SK-N-SH (cell line): Measurements from ENCODE around the gene NDUFA12. TPM values are rescaled to one million over a fixed set of nuclear protein-coding genes. Genes with fewer than 3 reads are reported as not detected.

Source experiments
- CTCF ChIA-PET: fragments of 300-600, 350-600 bp; formaldehyde crosslinking; extraction: SDS; loops from one replicate; lab custom pipeline; 2021; lab: Yijun Ruan, JAX
- POLR2A ChIA-PET: fragments of 350-600 bp; sonication (Branson Sonifier 250); formaldehyde crosslinking; extraction: SDS; loops from one replicate; lab custom pipeline; 2020; ENCODE audit warnings: antibody characterized with exemption, inconsistent platforms; lab: Yijun Ruan, JAX
- DNase-seq: peaks from one replicate; pipeline ENCODE4 v3.0.0; 2012
- H2AFZ ChIP-seq: fragments of 200-600 bp; sonication (generic); 2 replicates; pipeline ENCODE4 v1.8.1; 2016; ENCODE audit warnings: antibody characterized with exemption, mild to moderate bottlenecking, low read depth
- H3F3A ChIP-seq: fragments of 200-600 bp; sonication (generic); replicated peaks from 2 replicates; pipeline ENCODE3; 2016; ENCODE audit warnings: antibody characterized with exemption, mild to moderate bottlenecking; ENCODE audit not compliant: insufficient read depth
- H3K27ac ChIP-seq, 2 experiments: fragments of 200-500 bp in 1 of 2; fragments of 200-600 bp in 1 of 2; sonication (Bioruptor generic) in 1 of 2; sonication (generic), shearing (Covaris generic) in 1 of 2; 2 replicates each; pipeline versions ENCODE4 v1.5.1 to v1.6.1; 2014 to 2016; ENCODE audit warnings: low read depth in 2 of 2, inconsistent platforms in 1 of 2, low read length in 1 of 2, mild to moderate bottlenecking in 1 of 2, mixed read lengths in 1 of 2
- H3K27me3 ChIP-seq: fragments of 200-600 bp; sonication (generic), shearing (Covaris generic); 2 replicates; pipeline ENCODE4 v1.6.1; 2016; ENCODE audit warnings: mixed run types; ENCODE audit not compliant: insufficient read depth
- H3K36me3 ChIP-seq, 2 experiments: fragments of 200-500 bp in 1 of 2; fragments of 200-600 bp in 1 of 2; sonication (Bioruptor generic) in 1 of 2; sonication (generic) in 1 of 2; replicated peaks in 1 of 2; 2 replicates each; pipeline versions ENCODE3 to v1.5.1; 2014 to 2016; ENCODE audit warnings: low read length in 1 of 2, mild to moderate bottlenecking in 1 of 2; ENCODE audit not compliant: insufficient read depth in 2 of 2, control insufficient read depth in 1 of 2
- H3K4me1 ChIP-seq, 2 experiments: fragments of 200-500 bp in 1 of 2; fragments of 200-600 bp in 1 of 2; sonication (Bioruptor generic) in 1 of 2; sonication (generic), shearing (Covaris generic) in 1 of 2; 2 replicates each; pipeline versions ENCODE4 v1.5.1 to v1.6.1; 2014 to 2016; ENCODE audit warnings: low read depth in 1 of 2, low read length in 1 of 2, mixed run types in 1 of 2; ENCODE audit not compliant: insufficient read depth in 2 of 2, control insufficient read depth in 1 of 2
- H3K4me2 ChIP-seq: fragments of 200-600 bp; sonication (generic), shearing (Covaris generic); 2 replicates; pipeline ENCODE4 v1.6.1; 2017; ENCODE audit warnings: mixed run types
- H3K4me3 ChIP-seq, 2 experiments: fragments of 200-500 bp in 1 of 2; fragments of 200-600 bp in 1 of 2; sonication (Bioruptor generic) in 1 of 2; sonication (generic), shearing (Covaris generic) in 1 of 2; 2 replicates each; pipeline versions ENCODE4 v1.5.1 to v1.8.1; 2014 to 2016; ENCODE audit warnings: low read depth in 2 of 2, inconsistent platforms in 1 of 2, low read length in 1 of 2, mild to moderate bottlenecking in 1 of 2, mixed read lengths in 1 of 2, moderate library complexity in 1 of 2
- H3K79me2 ChIP-seq: fragments of 200-600 bp; sonication (generic); 2 replicates; pipeline ENCODE4 v1.8.1; 2017; ENCODE audit warnings: mild to moderate bottlenecking; ENCODE audit not compliant: insufficient read depth
- H3K9ac ChIP-seq: fragments of 200-600 bp; sonication (generic); 2 replicates; pipeline ENCODE4 v1.6.1; 2017; ENCODE audit warnings: mixed run types
- H3K9me2 ChIP-seq: fragments of 200-600 bp; sonication (generic); 2 replicates; pipeline ENCODE4 v1.6.1; 2017; ENCODE audit warnings: mixed run types
- H3K9me3 ChIP-seq: fragments of 200-600 bp; sonication (generic); 2 replicates; pipeline ENCODE4 v1.6.1; 2017; ENCODE audit warnings: mixed run types, mild to moderate bottlenecking, moderate library complexity
- H4K20me1 ChIP-seq: fragments of 200-600 bp; sonication (generic); 2 replicates; pipeline ENCODE4 v1.6.1; 2017; ENCODE audit warnings: mild to moderate bottlenecking, mixed run types; ENCODE audit not compliant: insufficient read depth
- CHD2 ChIP-seq: fragments of 150-350 bp; IDR thresholded peaks from 2 replicates; pipeline ENCODE4 v1.6.1; 2018; ENCODE audit warnings: low read length; ENCODE audit not compliant: partially characterized antibody
- ELF1 ChIP-seq: IDR thresholded peaks from 2 replicates; pipeline ENCODE4 v1.4.0; 2012
- EP300 ChIP-seq, 2 experiments: IDR thresholded peaks; 2 replicates each; pipeline versions ENCODE4 v1.4.0 to v1.6.1; 2012; ENCODE audit warnings: borderline replicate concordance in 1 of 2, low read depth in 1 of 2, low read length in 1 of 2
- FOSL2 ChIP-seq: IDR thresholded peaks from 2 replicates; pipeline ENCODE4 v1.4.0; 2012; ENCODE audit warnings: low read depth, mild to moderate bottlenecking, moderate library complexity, borderline replicate concordance
- JUND ChIP-seq: IDR thresholded peaks from 2 replicates; pipeline ENCODE4 v1.4.0; 2012
- MEF2A ChIP-seq: IDR thresholded peaks from 2 replicates; pipeline ENCODE4 v1.4.0; 2012; ENCODE audit warnings: low read depth, borderline replicate concordance
- NFIC ChIP-seq: IDR thresholded peaks from 2 replicates; pipeline ENCODE4 v1.4.0; 2012; ENCODE audit warnings: borderline replicate concordance
- NRF1 ChIP-seq: IDR thresholded peaks from 2 replicates; pipeline ENCODE4 v1.6.1; 2012; ENCODE audit warnings: low read depth, mild to moderate bottlenecking, low read length
- POLR2AphosphoS5 ChIP-seq: IDR thresholded peaks from 2 replicates; pipeline ENCODE4 v1.6.1; 2012; ENCODE audit warnings: low read depth, low read length
- RAD21 ChIP-seq: IDR thresholded peaks from 2 replicates; pipeline ENCODE4 v1.6.1; 2012; ENCODE audit warnings: mild to moderate bottlenecking, low read length
- RXRA ChIP-seq: IDR thresholded peaks from 2 replicates; pipeline ENCODE4 v1.4.0; 2012; ENCODE audit warnings: low read depth, mild to moderate bottlenecking, borderline replicate concordance
- SMC3 ChIP-seq: IDR thresholded peaks from 2 replicates; pipeline ENCODE4 v1.6.1; 2012; ENCODE audit warnings: low read depth, low read length, improper control_type of control experiment
- TAF1 ChIP-seq: IDR thresholded peaks from 2 replicates; pipeline ENCODE4 v1.6.1; 2012; ENCODE audit warnings: low read depth, mild to moderate bottlenecking, low read length, moderate library complexity, borderline replicate concordance
- WGBS: methylation state at CpG from one replicate; pipeline ENCODE4 v1.1.6; 2017; ENCODE audit warnings: low lambda C conversion rate; 5-methylcytosine and 5-hydroxymethylcytosine counted together
- polyA plus RNA-seq, 3 experiments: library from polyadenylated mRNA; depleted of rRNA; stranded (reverse); fragments of >200 nt; gene quantifications; 2 replicates each; pipeline ENCODE4 v1.2.3, GENCODE V29; 2012
- TF ChIP-seq, protein P1 (sequence below): IDR thresholded peaks from 2 replicates; pipeline ENCODE4 v1.4.0; 2012; ENCODE audit warnings: low read depth, borderline replicate concordance
- TF ChIP-seq, protein P2 (sequence below): fragments of 150-350 bp; IDR thresholded peaks from 2 replicates; pipeline ENCODE4 v1.6.1; 2016; ENCODE audit warnings: mild to moderate bottlenecking, low read depth, low read length
- TF ChIP-seq, protein P3 (sequence below): fragments of 200-600 bp; sonication (generic); IDR thresholded peaks from 2 replicates; pipeline ENCODE4 v1.6.1; 2017; ENCODE audit warnings: antibody characterized with exemption, mild to moderate bottlenecking, moderate library complexity

Gene NDUFA12
- polyA plus RNA-seq, 1 of the 3 experiments (the other 2 are of a cell fraction): 106 TPM

DNA sequence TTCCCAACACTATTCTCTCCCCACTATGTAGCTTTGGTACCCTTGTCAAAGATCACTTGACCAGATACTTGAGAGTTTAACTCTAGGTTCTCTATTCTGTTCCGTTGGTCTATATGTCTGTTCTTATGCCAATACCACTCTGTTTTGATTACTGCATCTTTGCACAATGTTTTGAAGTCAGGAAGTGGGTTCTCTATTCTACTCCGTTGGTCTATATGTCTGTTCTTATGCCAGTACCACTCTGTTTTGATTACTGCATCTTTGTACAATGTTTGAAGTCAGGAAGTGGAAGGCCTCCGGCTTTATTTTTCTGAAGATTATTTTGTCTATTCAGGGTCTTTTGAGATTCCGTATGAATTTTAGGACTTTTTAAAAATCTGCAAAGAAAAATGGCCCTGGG, 2.7 kb upstream of the NDUFA12 start:
- Histone ChIP-seq H2AFZ (no peak overlapping the region), H3K27me3 (no peaks in the 10 kb centered on the region), H3K9me3 (0 out of 2 replicates have a peak, but pooled peaks cover 2% of the 10 kb centered on the region), H3F3A (no peaks in the 10 kb centered on the region), H4K20me1 (no peaks in the 10 kb centered on the region), H3K9me2 (no peaks in the 10 kb centered on the region), H3K27ac (no peak overlapping the region), H3K36me3 (peaks cover 0 to 1% of the 10 kb centered on the region in 2 experiments), H3K4me1 (no peaks in the 10 kb centered on the region), H3K79me2 (peaks cover 21% of the 10 kb centered on the region; the same call in 1 of the 2 replicates), H3K9ac (no peak overlapping the region), H3K4me3 (no peak overlapping the region), H3K4me2 (no peak overlapping the region)
- no peak for DNase-seq
- ChIA-PET CTCF (no interaction called here), POLR2A (no interaction called here)
- TF ChIP-seq CHD2: no peak
- TF ChIP-seq, protein P1, sequence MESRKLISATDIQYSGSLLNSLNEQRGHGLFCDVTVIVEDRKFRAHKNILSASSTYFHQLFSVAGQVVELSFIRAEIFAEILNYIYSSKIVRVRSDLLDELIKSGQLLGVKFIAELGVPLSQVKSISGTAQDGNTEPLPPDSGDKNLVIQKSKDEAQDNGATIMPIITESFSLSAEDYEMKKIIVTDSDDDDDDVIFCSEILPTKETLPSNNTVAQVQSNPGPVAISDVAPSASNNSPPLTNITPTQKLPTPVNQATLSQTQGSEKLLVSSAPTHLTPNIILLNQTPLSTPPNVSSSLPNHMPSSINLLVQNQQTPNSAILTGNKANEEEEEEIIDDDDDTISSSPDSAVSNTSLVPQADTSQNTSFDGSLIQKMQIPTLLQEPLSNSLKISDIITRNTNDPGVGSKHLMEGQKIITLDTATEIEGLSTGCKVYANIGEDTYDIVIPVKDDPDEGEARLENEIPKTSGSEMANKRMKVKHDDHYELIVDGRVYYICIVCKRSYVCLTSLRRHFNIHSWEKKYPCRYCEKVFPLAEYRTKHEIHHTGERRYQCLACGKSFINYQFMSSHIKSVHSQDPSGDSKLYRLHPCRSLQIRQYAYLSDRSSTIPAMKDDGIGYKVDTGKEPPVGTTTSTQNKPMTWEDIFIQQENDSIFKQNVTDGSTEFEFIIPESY: no peak
- TF ChIP-seq FOSL2: no peak
- no peak for TF ChIP-seq NFIC
- TF ChIP-seq JUND: no peak
- no peak for TF ChIP-seq TAF1
- no peak for TF ChIP-seq RXRA
- no peak for TF ChIP-seq EP300 (IDR thresholded peaks at IDR 0.05; ENCODE audit: borderline replicate concordance in 1 of 2, low read depth in 1 of 2, low read length in 1 of 2)
- TF ChIP-seq, protein P2, sequence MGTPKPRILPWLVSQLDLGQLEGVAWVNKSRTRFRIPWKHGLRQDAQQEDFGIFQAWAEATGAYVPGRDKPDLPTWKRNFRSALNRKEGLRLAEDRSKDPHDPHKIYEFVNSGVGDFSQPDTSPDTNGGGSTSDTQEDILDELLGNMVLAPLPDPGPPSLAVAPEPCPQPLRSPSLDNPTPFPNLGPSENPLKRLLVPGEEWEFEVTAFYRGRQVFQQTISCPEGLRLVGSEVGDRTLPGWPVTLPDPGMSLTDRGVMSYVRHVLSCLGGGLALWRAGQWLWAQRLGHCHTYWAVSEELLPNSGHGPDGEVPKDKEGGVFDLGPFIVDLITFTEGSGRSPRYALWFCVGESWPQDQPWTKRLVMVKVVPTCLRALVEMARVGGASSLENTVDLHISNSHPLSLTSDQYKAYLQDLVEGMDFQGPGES: no peak
- no peak for TF ChIP-seq POLR2AphosphoS5
- no peak for TF ChIP-seq NRF1
- TF ChIP-seq MEF2A: no peak
- WGBS: 73% methylated on average over 4 of the region's 4 CpGs

DNA sequence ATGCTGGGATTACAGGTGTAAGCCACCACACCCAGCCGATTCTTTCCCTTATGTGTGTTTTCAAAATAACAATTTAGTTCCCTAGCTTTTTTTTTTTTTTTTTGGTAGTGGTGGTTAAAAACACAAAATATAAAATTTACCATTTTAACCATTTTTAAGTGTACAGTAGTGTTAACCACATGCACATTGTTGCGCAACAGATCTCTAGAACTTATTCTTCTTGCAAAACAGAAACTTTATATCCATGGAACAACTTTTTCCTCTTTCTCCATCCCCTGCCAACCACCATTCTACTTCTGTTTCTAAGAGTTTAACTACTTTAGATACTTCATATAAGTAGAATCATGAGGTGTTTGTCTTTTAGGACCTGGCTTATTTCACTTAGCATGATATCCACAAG, 1.1 kb upstream of the NDUFA12 start:
- H3K4me3 ChIP-seq: no peak overlapping the region
- WGBS: 93% methylated on average over 2 of the region's 2 CpGs
- DNase-seq: no peak

More for the DNA sequence above, 1.1 kb upstream of the NDUFA12 start:
- Histone ChIP-seq H3K9me2 (no peaks in the 10 kb centered on the region), H3K27ac (no peak overlapping the region), H3K79me2 (peaks cover 30% of the 10 kb centered on the region; the same call in 1 of the 2 replicates), H2AFZ (0 out of 2 replicates have a peak overlapping the region, but pooled peaks have one; percentile 94), H3K9ac (no peak overlapping the region), H3K36me3 (peaks cover 2 to 12% of the 10 kb centered on the region in 2 experiments), H3K9me3 (0 out of 2 replicates have a peak, but pooled peaks cover 2% of the 10 kb centered on the region), H3K4me2 (no peak overlapping the region), H3F3A (peaks cover 4% of the 10 kb centered on the region), H3K27me3 (no peaks in the 10 kb centered on the region), H4K20me1 (no peaks in the 10 kb centered on the region), H3K4me1 (no peaks in the 10 kb centered on the region)
- ChIA-PET CTCF (no interaction called here), POLR2A (interaction anchor here (0.6 kb wide), 2 partner anchors 10 to 968 kb away, joined by 3 read pairs; no protein-coding TSS in a partner anchor)
- TF ChIP-seq RAD21 (no peak), SMC3 (no peak), CHD2 (no peak), JUND (no peak), NFIC (no peak), RXRA (no peak), ELF1 (no peak)
- TF ChIP-seq, protein P1: no peak
- TF ChIP-seq, protein P3, sequence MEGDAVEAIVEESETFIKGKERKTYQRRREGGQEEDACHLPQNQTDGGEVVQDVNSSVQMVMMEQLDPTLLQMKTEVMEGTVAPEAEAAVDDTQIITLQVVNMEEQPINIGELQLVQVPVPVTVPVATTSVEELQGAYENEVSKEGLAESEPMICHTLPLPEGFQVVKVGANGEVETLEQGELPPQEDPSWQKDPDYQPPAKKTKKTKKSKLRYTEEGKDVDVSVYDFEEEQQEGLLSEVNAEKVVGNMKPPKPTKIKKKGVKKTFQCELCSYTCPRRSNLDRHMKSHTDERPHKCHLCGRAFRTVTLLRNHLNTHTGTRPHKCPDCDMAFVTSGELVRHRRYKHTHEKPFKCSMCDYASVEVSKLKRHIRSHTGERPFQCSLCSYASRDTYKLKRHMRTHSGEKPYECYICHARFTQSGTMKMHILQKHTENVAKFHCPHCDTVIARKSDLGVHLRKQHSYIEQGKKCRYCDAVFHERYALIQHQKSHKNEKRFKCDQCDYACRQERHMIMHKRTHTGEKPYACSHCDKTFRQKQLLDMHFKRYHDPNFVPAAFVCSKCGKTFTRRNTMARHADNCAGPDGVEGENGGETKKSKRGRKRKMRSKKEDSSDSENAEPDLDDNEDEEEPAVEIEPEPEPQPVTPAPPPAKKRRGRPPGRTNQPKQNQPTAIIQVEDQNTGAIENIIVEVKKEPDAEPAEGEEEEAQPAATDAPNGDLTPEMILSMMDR: no peak
